H1 (cell line): ENCODE results near the gene FGF4. TPM values are rescaled to one million over a fixed set of nuclear protein-coding genes. Genes with fewer than 3 reads are reported as not detected.

Experiments
- BRCA1 ChIP-seq: IDR thresholded peaks from 2 replicates; pipeline ENCODE4 v1.6.1; 2012; ENCODE audit warnings: low read depth, low read length, improper control_type of control experiment
- POU5F1 ChIP-seq: IDR thresholded peaks from 2 replicates; pipeline ENCODE4 v1.6.1; 2011; ENCODE audit warnings: low read depth, mild to moderate bottlenecking, low read length, moderate library complexity
- polyA plus RNA-seq, 7 experiments: library from polyadenylated mRNA; depleted of rRNA in 3 of 7; stranded (reverse) in 5 of 7; unstranded in 2 of 7; fragments of >200 nt in 5 of 7; fragments of 200-250 nt in 2 of 7; gene quantifications; 1 replicate in 5 of 7; 2 replicates in 1 of 7; 4 replicates in 1 of 7; pipeline versions ENCODE4 v1.2.1 to v1.2.3, GENCODE V29; 2011 to 2013; ENCODE audit warnings: missing spikeins in 2 of 7, mixed read lengths in 2 of 7
- total RNA-seq: library from RNA; stranded (reverse); fragmentation: NEBNext Ultra II Directional; extraction: Animal tissue kit (Norgen Biotek cat#: 25700); gene quantifications from 2 replicates; pipeline ENCODE4 v1.2.1, GENCODE V29; 2021

The FGF4 gene
- total and polyA plus RNA-seq, 2 of the 8 experiments (the other 6 are each of a cell fraction or from before 2014, with no cell fraction given) = 0.57 to 2.0 TPM

DNA sequence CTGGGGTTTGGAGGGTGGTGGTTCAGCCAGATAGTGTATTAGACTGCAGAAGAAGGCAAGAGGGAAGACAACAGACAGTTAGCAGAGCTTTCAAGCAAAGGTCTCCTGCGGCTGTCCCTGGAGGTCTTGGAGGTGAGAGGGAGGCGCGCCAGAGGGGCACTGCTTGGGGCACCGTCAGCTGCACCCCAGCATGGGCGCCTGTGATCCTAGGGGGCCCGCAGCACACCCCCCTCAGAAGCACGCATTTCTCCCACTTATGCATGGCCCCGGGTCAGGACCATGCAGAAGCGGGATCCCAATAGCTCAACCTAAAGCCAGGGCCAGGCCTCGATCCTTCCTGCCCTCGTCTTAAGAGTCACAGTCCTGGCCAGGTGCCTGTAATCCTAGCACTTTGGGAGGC is 26.5 kb downstream of the FGF4 start (continued):
- no peak for TF ChIP-seq BRCA1
- no peak for TF ChIP-seq POU5F1
